H9 (cell line): ENCODE data around the gene SECTM1. TPM values are rescaled to one million over a fixed set of nuclear protein-coding genes. Genes with fewer than 3 reads are reported as not detected.

Experiments
- DNase-seq: peaks from one replicate; pipeline ENCODE4 v3.0.0-alpha.2; 2017
- H2AFZ ChIP-seq: one replicate; pipeline ENCODE4 v1.6.1; 2013; ENCODE audit warnings: mild to moderate bottlenecking, low read length, control low read depth, moderate library complexity
- H2AK5ac ChIP-seq: 2 replicates; pipeline ENCODE4 v1.6.1; 2013; ENCODE audit warnings: low read length, control low read depth, mixed read lengths; ENCODE audit not compliant: insufficient read length
- H2BK120ac ChIP-seq: one replicate; pipeline ENCODE4 v1.6.1; 2013; ENCODE audit warnings: low read depth, mild to moderate bottlenecking, low read length, control low read depth, inconsistent platforms; ENCODE audit not compliant: poor library complexity, severe bottlenecking
- H2BK12ac ChIP-seq: 2 replicates; pipeline ENCODE4 v1.6.1; 2013; ENCODE audit warnings: low read length, control low read depth, mixed read lengths, low read depth; ENCODE audit not compliant: insufficient read length
- H2BK15ac ChIP-seq: 2 replicates; pipeline ENCODE4 v1.6.1; 2013; ENCODE audit warnings: low read depth, low read length, control low read depth
- H2BK20ac ChIP-seq: one replicate; pipeline ENCODE4 v1.6.1; 2013; ENCODE audit warnings: low read depth, mild to moderate bottlenecking, low read length, control low read depth, inconsistent platforms; ENCODE audit not compliant: poor library complexity, severe bottlenecking
- H2BK5ac ChIP-seq: 2 replicates; pipeline ENCODE4 v1.6.1; 2013; ENCODE audit warnings: low read length, control low read depth, mixed read lengths; ENCODE audit not compliant: insufficient read length
- H3K14ac ChIP-seq: 2 replicates; pipeline ENCODE4 v1.6.1; 2013; ENCODE audit warnings: low read length, control low read depth; ENCODE audit not compliant: insufficient read depth
- H3K18ac ChIP-seq: 2 replicates; pipeline ENCODE4 v1.6.1; 2013; ENCODE audit warnings: low read depth, mild to moderate bottlenecking, mixed read lengths, low read length, control low read depth; ENCODE audit not compliant: insufficient read length
- H3K23ac ChIP-seq: 2 replicates; pipeline ENCODE4 v1.6.1; 2013; ENCODE audit warnings: low read length, control low read depth, mixed read lengths, low read depth; ENCODE audit not compliant: insufficient read length
- H3K23me2 ChIP-seq: 2 replicates; pipeline ENCODE4 v1.6.1; 2013; ENCODE audit warnings: low read depth, mild to moderate bottlenecking, mixed read lengths, low read length, control low read depth; ENCODE audit not compliant: insufficient read length, poor library complexity, severe bottlenecking
- H3K27ac ChIP-seq: 2 replicates; pipeline ENCODE4 v1.5.1; 2013; ENCODE audit warnings: low read length, control low read depth, mixed read lengths, low read depth; ENCODE audit not compliant: insufficient read length
- H3K27me3 ChIP-seq: 2 replicates; pipeline ENCODE4 v1.6.1; 2013; ENCODE audit warnings: low read length, control low read depth, inconsistent platforms; ENCODE audit not compliant: insufficient read depth
- H3K4ac ChIP-seq: 2 replicates; pipeline ENCODE4 v1.6.1; 2013; ENCODE audit warnings: low read depth, mild to moderate bottlenecking, control low read depth, inconsistent platforms, low read length, moderate library complexity
- H3K4me1 ChIP-seq: 2 replicates; pipeline ENCODE4 v1.6.1; 2013; ENCODE audit warnings: low read length, control low read depth, inconsistent platforms; ENCODE audit not compliant: insufficient read depth
- H3K4me2 ChIP-seq: 2 replicates; pipeline ENCODE4 v1.6.1; 2013; ENCODE audit warnings: low read length, control low read depth, mixed read lengths; ENCODE audit not compliant: insufficient read length, insufficient read depth
- H3K56ac ChIP-seq: 2 replicates; pipeline ENCODE4 v1.6.1; 2013; ENCODE audit warnings: low read depth, mild to moderate bottlenecking, mixed read lengths, low read length, control low read depth; ENCODE audit not compliant: insufficient read length
- H3K79me1 ChIP-seq: 2 replicates; pipeline ENCODE4 v1.6.1; 2013; ENCODE audit warnings: low read depth, mild to moderate bottlenecking, moderate library complexity, low read length, control low read depth, inconsistent platforms; ENCODE audit not compliant: insufficient read depth, poor library complexity, severe bottlenecking
- H3K79me2 ChIP-seq: 2 replicates; pipeline ENCODE4 v1.6.1; 2013; ENCODE audit warnings: low read length, control low read depth, inconsistent platforms; ENCODE audit not compliant: insufficient read depth
- H3K9ac ChIP-seq: 2 replicates; pipeline ENCODE4 v1.6.1; 2013; ENCODE audit warnings: low read length, control low read depth, mixed read lengths; ENCODE audit not compliant: insufficient read length; ENCODE audit errors: extremely low read depth
- H3K9me3 ChIP-seq: one replicate; pipeline ENCODE4 v1.6.1; 2013; ENCODE audit warnings: low read depth, low read length, inconsistent platforms; ENCODE audit not compliant: control insufficient read depth
- H3T11ph ChIP-seq: one replicate; pipeline ENCODE4 v1.6.1; 2013; ENCODE audit warnings: mild to moderate bottlenecking, low read length, control low read depth, inconsistent platforms
- H4K20me1 ChIP-seq: one replicate; pipeline ENCODE4 v1.6.1; 2013; ENCODE audit not compliant: control insufficient read depth, insufficient read length, insufficient read depth
- H4K5ac ChIP-seq: 2 replicates; pipeline ENCODE4 v1.6.1; 2013; ENCODE audit warnings: low read depth, mild to moderate bottlenecking, mixed read lengths, low read length, control low read depth; ENCODE audit not compliant: insufficient read length
- H4K8ac ChIP-seq: replicated peaks from 2 replicates; pipeline ENCODE4 v1.6.1; 2013; ENCODE audit warnings: low read length, control low read depth, mixed read lengths, low read depth; ENCODE audit not compliant: insufficient read length
- H4K91ac ChIP-seq: 2 replicates; pipeline ENCODE4 v1.6.1; 2013; ENCODE audit warnings: low read depth, mild to moderate bottlenecking, moderate library complexity, mixed read lengths, low read length, control low read depth; ENCODE audit not compliant: insufficient read length
- H3K27ac Mint-ChIP-seq, 3 experiments: 2 replicates in 2 of 3; 3 replicates in 1 of 3; pipeline ENCODE4 v1.8.0; 2020 to 2021; ENCODE audit warnings: mixed read lengths in 3 of 3, mild to moderate bottlenecking in 1 of 3, moderate library complexity in 1 of 3
- H3K27me3 Mint-ChIP-seq: 2 replicates; pipeline ENCODE4 v1.8.0; 2021; ENCODE audit warnings: low read depth, mild to moderate bottlenecking, moderate library complexity, mixed read lengths
- H3K36me3 Mint-ChIP-seq, 3 experiments: 2 replicates in 2 of 3; 3 replicates in 1 of 3; pipeline ENCODE4 v1.8.0; 2020 to 2021; ENCODE audit warnings: low read depth in 3 of 3, mixed read lengths in 3 of 3; ENCODE audit not compliant: insufficient read depth in 1 of 3
- H3K4me1 Mint-ChIP-seq, 2 experiments: 2 replicates each; pipeline ENCODE4 v1.8.0; 2020; ENCODE audit warnings: mixed read lengths in 2 of 2
- H3K4me3 Mint-ChIP-seq, 2 experiments: 2 replicates in 1 of 2; 3 replicates in 1 of 2; pipeline ENCODE4 v1.8.0; 2020 to 2021; ENCODE audit warnings: mild to moderate bottlenecking in 2 of 2, mixed read lengths in 2 of 2, moderate library complexity in 1 of 2
- H3K9me3 Mint-ChIP-seq, 2 experiments: 2 replicates in 1 of 2; 3 replicates in 1 of 2; pipeline ENCODE4 v1.8.0; 2020; ENCODE audit warnings: mild to moderate bottlenecking in 2 of 2, mixed read lengths in 2 of 2, moderate library complexity in 1 of 2
- WGBS: extraction: QIAGEN DNeasy Blood & Tissue Kit; methylation state at CpG from one replicate; pipeline ENCODE4 v1.1.7; 2013; ENCODE audit warnings: missing lambda C conversion rate, low lambda C conversion rate, mixed read lengths; ENCODE audit not compliant: insufficient read length; ENCODE audit errors: extremely low coverage; 5-methylcytosine and 5-hydroxymethylcytosine counted together
- total RNA-seq: library from RNA; stranded (reverse); gene quantifications from 2 replicates; pipeline ENCODE4 v1.2.1, GENCODE V29; 2021
- TF ChIP-seq, protein P1 (sequence below): fragments of 200-600 bp; sonication (generic); conservative IDR thresholded peaks from 3 replicates; pipeline ENCODE4 v1.8.0; 2021; ENCODE audit warnings: antibody characterized with exemption, mild to moderate bottlenecking

SECTM1 gene
- total RNA-seq, 1 experiment from 2014 or later: 0.28 TPM

DNA sequence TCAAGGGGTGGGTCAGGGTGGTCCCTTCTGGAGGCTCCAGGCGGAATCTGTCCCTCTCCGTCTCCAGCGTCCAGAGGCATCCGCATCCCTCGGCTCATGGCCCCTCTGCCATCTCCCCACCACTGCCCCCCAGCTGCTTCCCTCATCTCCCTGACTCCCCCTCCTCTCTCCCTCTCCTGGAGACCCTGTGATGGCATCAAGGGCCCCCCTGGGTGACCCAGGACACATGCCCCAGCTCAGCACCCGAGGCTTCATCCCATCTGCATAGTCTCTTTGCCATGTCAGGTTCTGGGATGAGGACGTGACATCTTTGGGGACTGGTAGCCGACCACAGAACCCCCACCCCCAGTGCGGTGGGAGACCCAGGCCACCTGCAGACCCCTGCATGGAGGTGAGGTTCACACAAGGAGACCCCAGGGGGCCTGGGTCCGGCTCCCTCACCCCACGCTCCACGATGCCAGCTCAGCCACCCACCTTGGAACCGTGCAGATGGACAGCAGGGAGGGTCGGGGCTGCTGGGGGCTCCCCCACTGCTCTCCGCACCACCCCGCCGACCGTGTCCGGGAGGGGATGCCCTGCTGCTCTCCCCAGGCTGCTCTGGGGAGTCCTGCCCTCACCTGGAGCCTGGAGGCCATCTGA, 3.8 kb downstream of the SECTM1 start:
- Histone ChIP-seq H3K4me2 (no peak overlapping the region), H3K23ac (no peak overlapping the region), H2AK5ac (no peak overlapping the region), H3K56ac (no peak overlapping the region), H3K14ac (no peak overlapping the region), H3K79me1 (no peaks in the 10 kb centered on the region), H2BK15ac (no peak overlapping the region), H2BK12ac (no peak overlapping the region), H2AFZ (no peak overlapping the region), H3T11ph (no peak overlapping the region), H3K9me3 (no peaks in the 10 kb centered on the region), H3K27me3 (peaks cover 7% of the 10 kb centered on the region; the same call in 1 of the 2 replicates), H3K4ac (no peak overlapping the region), H3K23me2 (no peaks in the 10 kb centered on the region), H4K20me1 (no peaks in the 10 kb centered on the region), H2BK20ac (no peak overlapping the region), H4K5ac (no peak overlapping the region), H4K8ac (no peak overlapping the region), H3K79me2 (no peaks in the 10 kb centered on the region), H3K18ac (no peak overlapping the region), H3K4me1 (peaks cover 5% of the 10 kb centered on the region; the same call in 1 of the 2 replicates), H2BK5ac (no peak overlapping the region), H4K91ac (no peak overlapping the region), H3K27ac (no peak overlapping the region), H3K9ac (no peak overlapping the region), H2BK120ac (no peak overlapping the region)
- H3K27me3 Mint-ChIP-seq: peaks cover 68% of the 10 kb centered on the region
- no peak overlapping the region for H3K4me3 Mint-ChIP-seq
- H3K4me1 Mint-ChIP-seq: peaks cover 16 to 37% of the 10 kb centered on the region in 2 experiments
- H3K9me3 Mint-ChIP-seq: no peaks in the 10 kb centered on the region
- no peak overlapping the region for H3K27ac Mint-ChIP-seq
- no peaks in the 10 kb centered on the region for H3K36me3 Mint-ChIP-seq
- WGBS: no CpG with 5 or more reads among the region's 19 CpGs
- TF ChIP-seq, protein P1, sequence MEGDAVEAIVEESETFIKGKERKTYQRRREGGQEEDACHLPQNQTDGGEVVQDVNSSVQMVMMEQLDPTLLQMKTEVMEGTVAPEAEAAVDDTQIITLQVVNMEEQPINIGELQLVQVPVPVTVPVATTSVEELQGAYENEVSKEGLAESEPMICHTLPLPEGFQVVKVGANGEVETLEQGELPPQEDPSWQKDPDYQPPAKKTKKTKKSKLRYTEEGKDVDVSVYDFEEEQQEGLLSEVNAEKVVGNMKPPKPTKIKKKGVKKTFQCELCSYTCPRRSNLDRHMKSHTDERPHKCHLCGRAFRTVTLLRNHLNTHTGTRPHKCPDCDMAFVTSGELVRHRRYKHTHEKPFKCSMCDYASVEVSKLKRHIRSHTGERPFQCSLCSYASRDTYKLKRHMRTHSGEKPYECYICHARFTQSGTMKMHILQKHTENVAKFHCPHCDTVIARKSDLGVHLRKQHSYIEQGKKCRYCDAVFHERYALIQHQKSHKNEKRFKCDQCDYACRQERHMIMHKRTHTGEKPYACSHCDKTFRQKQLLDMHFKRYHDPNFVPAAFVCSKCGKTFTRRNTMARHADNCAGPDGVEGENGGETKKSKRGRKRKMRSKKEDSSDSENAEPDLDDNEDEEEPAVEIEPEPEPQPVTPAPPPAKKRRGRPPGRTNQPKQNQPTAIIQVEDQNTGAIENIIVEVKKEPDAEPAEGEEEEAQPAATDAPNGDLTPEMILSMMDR: no peak
- no peak for DNase-seq
